Liver (tissue), 9 donors: Measurements from ENCODE around the gene INPP4A. TPM values are rescaled to one million over a fixed set of nuclear protein-coding genes. Genes with fewer than 3 reads are reported as not detected.

Experiments
- DNase-seq: peaks from one replicate; pipeline ENCODE4 v3.0.0-alpha.2; 2017; ENCODE audit warnings: low spot score
- H3K27ac ChIP-seq, 2 donors: one replicate each; pipeline ENCODE4 v1.7.0; 2013; ENCODE audit warnings: inconsistent platforms in 2 of 2, low read length in 2 of 2, control low read depth in 1 of 2, low read depth in 1 of 2, mild to moderate bottlenecking in 1 of 2
- H3K27me3 ChIP-seq, 4 donors: one replicate each; pipeline versions ENCODE4 v1.6.1 to v1.7.0; 2013; ENCODE audit warnings: low read length in 3 of 4, inconsistent platforms in 1 of 4, mild to moderate bottlenecking in 1 of 4, moderate library complexity in 1 of 4; ENCODE audit not compliant: control insufficient read depth in 4 of 4, insufficient read depth in 4 of 4
- H3K36me3 ChIP-seq, 4 donors: one replicate each; pipeline versions ENCODE4 v1.6.1 to v1.7.0; 2013; ENCODE audit warnings: low read length in 3 of 4, mild to moderate bottlenecking in 3 of 4, low read depth in 1 of 4, moderate library complexity in 1 of 4; ENCODE audit not compliant: control insufficient read depth in 4 of 4, insufficient read depth in 3 of 4
- H3K4me1 ChIP-seq, 4 donors: one replicate each; pipeline versions ENCODE4 v1.6.1 to v1.7.0; 2013; ENCODE audit warnings: low read length in 3 of 4, mild to moderate bottlenecking in 3 of 4, moderate library complexity in 1 of 4; ENCODE audit not compliant: control insufficient read depth in 4 of 4, insufficient read depth in 4 of 4
- H3K4me3 ChIP-seq, 3 donors: one replicate each; pipeline versions ENCODE4 v1.6.1 to v1.7.0; 2013; ENCODE audit warnings: low read length in 3 of 3, control low read depth in 1 of 3, low read depth in 1 of 3, mild to moderate bottlenecking in 1 of 3
- H3K9ac ChIP-seq, 2 donors: one replicate each; pipeline ENCODE4 v1.7.0; 2013; ENCODE audit warnings: low read length in 2 of 2, mild to moderate bottlenecking in 2 of 2, moderate library complexity in 2 of 2, control low read depth in 1 of 2, low read depth in 1 of 2
- H3K9me3 ChIP-seq, 4 donors: one replicate each; pipeline versions ENCODE4 v1.6.1 to v1.7.0; 2013; ENCODE audit warnings: low read length in 3 of 4; ENCODE audit not compliant: control insufficient read depth in 4 of 4
- EGR1 ChIP-seq, 2 donors: IDR thresholded peaks; 2 replicates each; pipeline ENCODE4 v1.6.1; 2016 to 2018; ENCODE audit warnings: antibody characterized with exemption in 2 of 2, low read depth in 2 of 2
- FOXA1 ChIP-seq: IDR thresholded peaks from 2 replicates; pipeline ENCODE4 v1.6.1; 2016; ENCODE audit warnings: antibody characterized with exemption
- FOXA2 ChIP-seq: IDR thresholded peaks from 2 replicates; pipeline ENCODE4 v1.6.1; 2016; ENCODE audit warnings: antibody characterized with exemption
- GABPA ChIP-seq, 2 donors: IDR thresholded peaks in 1 of 2; conservative IDR thresholded peaks in 1 of 2; 2 replicates each; pipeline ENCODE4 v1.6.1; 2016; ENCODE audit warnings: antibody characterized with exemption in 2 of 2, mild to moderate bottlenecking in 1 of 2, moderate library complexity in 1 of 2
- HNF4A ChIP-seq, 2 donors: conservative IDR thresholded peaks; 2 replicates each; pipeline ENCODE4 v1.6.1; 2016; ENCODE audit warnings: antibody characterized with exemption in 2 of 2, mild to moderate bottlenecking in 2 of 2
- HNF4G ChIP-seq: IDR thresholded peaks from 2 replicates; pipeline ENCODE4 v1.6.1; 2016; ENCODE audit warnings: antibody characterized with exemption
- JUND ChIP-seq, 2 donors: IDR thresholded peaks; 2 replicates each; pipeline ENCODE4 v1.6.1; 2016; ENCODE audit warnings: antibody characterized with exemption in 2 of 2
- NR2F2 ChIP-seq: IDR thresholded peaks from 2 replicates; pipeline ENCODE4 v1.6.1; 2016; ENCODE audit warnings: antibody characterized with exemption
- RAD21 ChIP-seq, 2 donors: IDR thresholded peaks; 2 replicates each; pipeline ENCODE4 v1.6.1; 2016; ENCODE audit warnings: antibody characterized with exemption in 2 of 2, mild to moderate bottlenecking in 2 of 2
- RXRA ChIP-seq, 2 donors: IDR thresholded peaks; 2 replicates each; pipeline ENCODE4 v1.6.1; 2017 to 2018; ENCODE audit warnings: antibody characterized with exemption in 2 of 2, mild to moderate bottlenecking in 1 of 2
- YY1 ChIP-seq: IDR thresholded peaks from 2 replicates; pipeline ENCODE4 v1.6.1; 2016; ENCODE audit warnings: antibody characterized with exemption, mild to moderate bottlenecking
- WGBS: extraction: QIAGEN DNeasy Blood & Tissue Kit; methylation state at CpG from one replicate; pipeline ENCODE4 v1.1.7; 2013; 5-methylcytosine and 5-hydroxymethylcytosine counted together
- polyA plus RNA-seq, 2 donors: library from polyadenylated mRNA; stranded (reverse) in 1 of 2; unstranded in 1 of 2; fragments of 200-250 nt in 1 of 2; fragments of >200 nt in 1 of 2; fragmentation: Nextera tagmentation in 1 of 2; extraction: Ambion mirVana in 1 of 2; gene quantifications; one replicate each; pipeline versions ENCODE4 v1.2.1 to v1.2.3, GENCODE V29; 2013 to 2015
- total RNA-seq, 2 donors: library from RNA; depleted of rRNA; stranded (reverse); fragments of >200 nt; gene quantifications; one replicate each; pipeline ENCODE4 v1.2.3, GENCODE V29; 2014
- TF ChIP-seq, protein P1 (sequence below): IDR thresholded peaks from 2 replicates; pipeline ENCODE4 v1.6.1; 2016; ENCODE audit warnings: antibody characterized with exemption, mild to moderate bottlenecking
- TF ChIP-seq, protein P2 (sequence below): IDR thresholded peaks from 2 replicates; pipeline ENCODE4 v1.6.1; 2016; ENCODE audit warnings: antibody characterized with exemption
- TF ChIP-seq, protein P3 (sequence below): fragments of 150-350 bp; IDR thresholded peaks from 2 replicates; pipeline ENCODE4 v1.5.1; 2017; ENCODE audit warnings: improper control_type of control experiment, low read depth, low read length; ENCODE audit not compliant: missing input control
- TF ChIP-seq, protein P4 (sequence below): IDR thresholded peaks from 2 replicates; pipeline ENCODE4 v1.6.1; 2016; ENCODE audit warnings: antibody characterized with exemption
- donor health status: healthy.
- donor health status: healthy.
- donor health status: healthy.
- donor health status: healthy.
- donor health status: healthy.

INPP4A gene
- total and polyA plus RNA-seq, 4 donors, result 2.9 to 14.9 (median 7.2) TPM

DNA sequence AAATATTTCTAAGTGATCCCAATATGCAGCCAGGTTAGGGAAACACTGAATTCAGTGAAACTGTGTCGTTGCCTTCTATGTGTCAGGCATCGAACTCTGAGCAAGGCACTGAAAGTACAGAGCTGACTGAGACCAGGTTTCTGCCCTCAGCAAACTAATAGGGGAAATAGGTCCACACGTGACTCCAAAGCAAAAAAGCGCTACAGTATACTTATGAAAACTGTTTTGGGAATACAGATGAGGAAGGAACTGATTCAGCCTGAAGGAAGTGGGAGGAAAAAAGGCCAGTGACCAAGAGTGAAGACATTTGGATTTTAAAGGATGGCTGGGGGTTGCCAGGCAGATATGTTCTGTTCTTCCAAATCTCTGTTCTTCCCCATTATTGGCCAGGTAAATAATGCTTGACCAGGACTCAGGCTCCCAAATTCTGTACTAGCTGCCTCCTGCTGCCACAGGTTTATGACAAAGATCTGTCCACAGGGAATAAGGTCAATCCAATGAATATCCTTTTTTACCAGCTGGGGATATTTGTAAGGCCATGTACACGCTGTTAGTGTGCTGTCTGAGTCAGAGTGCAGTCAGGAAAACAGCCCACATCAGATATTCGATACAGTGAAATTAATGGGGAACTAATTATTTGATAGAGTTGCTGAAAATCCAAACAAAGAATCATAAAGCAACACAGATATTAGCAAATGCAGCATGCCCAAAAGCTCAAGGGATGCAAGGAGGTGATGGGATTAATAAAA is 24.5 kb upstream of the INPP4A start:
- H3K9ac ChIP-seq, result no peak overlapping the region
- H3K4me1 ChIP-seq, result no peaks in the 10 kb centered on the region
- no peak for DNase-seq
- TF ChIP-seq RAD21 (IDR thresholded peaks at IDR 0.05), result peak in 1 of 2 donors; percentile 5
- TF ChIP-seq RXRA (IDR thresholded peaks at IDR 0.05), result no peak
- H3K27ac ChIP-seq, result no peak overlapping the region
- H3K27me3 ChIP-seq, result no peaks in the 10 kb centered on the region
- no peak overlapping the region for H3K4me3 ChIP-seq
- peaks cover 0 to 4% (median 0%) of the 10 kb centered on the region in 4 donors for H3K9me3 ChIP-seq
- H3K36me3 ChIP-seq, result no peaks in the 10 kb centered on the region
- WGBS, result 73% methylated on average over 6 of the region's 6 CpGs

DNA sequence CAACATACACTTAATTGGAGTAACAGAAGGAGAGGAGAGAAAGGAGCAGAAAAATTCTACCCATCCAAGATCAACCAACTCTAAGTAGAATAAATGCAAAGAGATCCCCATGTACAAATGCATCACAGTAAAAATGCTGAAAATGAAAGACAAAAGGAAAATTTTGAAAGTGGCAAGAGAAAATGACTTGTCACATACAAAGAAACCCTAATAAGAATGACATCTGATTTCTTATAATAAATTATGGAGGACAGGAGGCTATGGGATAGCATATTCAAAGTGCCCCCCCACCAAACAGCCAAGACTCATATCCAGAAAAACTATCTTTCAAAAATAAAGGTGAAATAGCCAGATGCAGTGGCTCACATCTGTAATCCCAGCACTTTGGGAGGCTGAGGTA is 22.2 kb upstream of the INPP4A start:
- Histone ChIP-seq H3K4me3 (no peak overlapping the region), H3K9me3 (peaks cover 0 to 4% (median 0%) of the 10 kb centered on the region in 4 donors), H3K27me3 (no peaks in the 10 kb centered on the region), H3K36me3 (no peaks in the 10 kb centered on the region), H3K4me1 (no peaks in the 10 kb centered on the region), H3K9ac (no peak overlapping the region), H3K27ac (no peak overlapping the region)
- TF ChIP-seq FOXA2 (no peak), JUND (IDR thresholded peaks at IDR 0.05) (no peak), FOXA1 (no peak), YY1 (no peak), HNF4A (conservative IDR thresholded peaks at IDR 0.05) (no peak), RAD21 (IDR thresholded peaks at IDR 0.05) (no peak), NR2F2 (no peak), HNF4G (no peak), GABPA (IDR thresholded peaks at IDR 0.05 in 1 of 2, conservative IDR thresholded peaks at IDR 0.05 in 1 of 2) (no peak), EGR1 (IDR thresholded peaks at IDR 0.05; ENCODE audit: low read depth in 2 of 2) (no peak), RXRA (IDR thresholded peaks at IDR 0.05) (no peak)
- TF ChIP-seq, protein P1, sequence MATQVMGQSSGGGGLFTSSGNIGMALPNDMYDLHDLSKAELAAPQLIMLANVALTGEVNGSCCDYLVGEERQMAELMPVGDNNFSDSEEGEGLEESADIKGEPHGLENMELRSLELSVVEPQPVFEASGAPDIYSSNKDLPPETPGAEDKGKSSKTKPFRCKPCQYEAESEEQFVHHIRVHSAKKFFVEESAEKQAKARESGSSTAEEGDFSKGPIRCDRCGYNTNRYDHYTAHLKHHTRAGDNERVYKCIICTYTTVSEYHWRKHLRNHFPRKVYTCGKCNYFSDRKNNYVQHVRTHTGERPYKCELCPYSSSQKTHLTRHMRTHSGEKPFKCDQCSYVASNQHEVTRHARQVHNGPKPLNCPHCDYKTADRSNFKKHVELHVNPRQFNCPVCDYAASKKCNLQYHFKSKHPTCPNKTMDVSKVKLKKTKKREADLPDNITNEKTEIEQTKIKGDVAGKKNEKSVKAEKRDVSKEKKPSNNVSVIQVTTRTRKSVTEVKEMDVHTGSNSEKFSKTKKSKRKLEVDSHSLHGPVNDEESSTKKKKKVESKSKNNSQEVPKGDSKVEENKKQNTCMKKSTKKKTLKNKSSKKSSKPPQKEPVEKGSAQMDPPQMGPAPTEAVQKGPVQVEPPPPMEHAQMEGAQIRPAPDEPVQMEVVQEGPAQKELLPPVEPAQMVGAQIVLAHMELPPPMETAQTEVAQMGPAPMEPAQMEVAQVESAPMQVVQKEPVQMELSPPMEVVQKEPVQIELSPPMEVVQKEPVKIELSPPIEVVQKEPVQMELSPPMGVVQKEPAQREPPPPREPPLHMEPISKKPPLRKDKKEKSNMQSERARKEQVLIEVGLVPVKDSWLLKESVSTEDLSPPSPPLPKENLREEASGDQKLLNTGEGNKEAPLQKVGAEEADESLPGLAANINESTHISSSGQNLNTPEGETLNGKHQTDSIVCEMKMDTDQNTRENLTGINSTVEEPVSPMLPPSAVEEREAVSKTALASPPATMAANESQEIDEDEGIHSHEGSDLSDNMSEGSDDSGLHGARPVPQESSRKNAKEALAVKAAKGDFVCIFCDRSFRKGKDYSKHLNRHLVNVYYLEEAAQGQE, result no peak
- TF ChIP-seq, protein P2, sequence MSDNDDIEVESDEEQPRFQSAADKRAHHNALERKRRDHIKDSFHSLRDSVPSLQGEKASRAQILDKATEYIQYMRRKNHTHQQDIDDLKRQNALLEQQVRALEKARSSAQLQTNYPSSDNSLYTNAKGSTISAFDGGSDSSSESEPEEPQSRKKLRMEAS, result no peak
- TF ChIP-seq, protein P3, sequence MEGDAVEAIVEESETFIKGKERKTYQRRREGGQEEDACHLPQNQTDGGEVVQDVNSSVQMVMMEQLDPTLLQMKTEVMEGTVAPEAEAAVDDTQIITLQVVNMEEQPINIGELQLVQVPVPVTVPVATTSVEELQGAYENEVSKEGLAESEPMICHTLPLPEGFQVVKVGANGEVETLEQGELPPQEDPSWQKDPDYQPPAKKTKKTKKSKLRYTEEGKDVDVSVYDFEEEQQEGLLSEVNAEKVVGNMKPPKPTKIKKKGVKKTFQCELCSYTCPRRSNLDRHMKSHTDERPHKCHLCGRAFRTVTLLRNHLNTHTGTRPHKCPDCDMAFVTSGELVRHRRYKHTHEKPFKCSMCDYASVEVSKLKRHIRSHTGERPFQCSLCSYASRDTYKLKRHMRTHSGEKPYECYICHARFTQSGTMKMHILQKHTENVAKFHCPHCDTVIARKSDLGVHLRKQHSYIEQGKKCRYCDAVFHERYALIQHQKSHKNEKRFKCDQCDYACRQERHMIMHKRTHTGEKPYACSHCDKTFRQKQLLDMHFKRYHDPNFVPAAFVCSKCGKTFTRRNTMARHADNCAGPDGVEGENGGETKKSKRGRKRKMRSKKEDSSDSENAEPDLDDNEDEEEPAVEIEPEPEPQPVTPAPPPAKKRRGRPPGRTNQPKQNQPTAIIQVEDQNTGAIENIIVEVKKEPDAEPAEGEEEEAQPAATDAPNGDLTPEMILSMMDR, result no peak
- TF ChIP-seq, protein P4, sequence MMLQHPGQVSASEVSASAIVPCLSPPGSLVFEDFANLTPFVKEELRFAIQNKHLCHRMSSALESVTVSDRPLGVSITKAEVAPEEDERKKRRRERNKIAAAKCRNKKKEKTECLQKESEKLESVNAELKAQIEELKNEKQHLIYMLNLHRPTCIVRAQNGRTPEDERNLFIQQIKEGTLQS, result no peak
- DNase-seq, result no peak
